NB4 (cell line): ENCODE results near the gene ZFP42.
"Not testable (repeated sequence)": the region's sequence is repeated elsewhere in the genome, so short reads cannot be mapped to it uniquely, and the experiment has no call there.

Experiments
- CTCF ChIP-seq: IDR thresholded peaks from one replicate; pipeline ENCODE4 v1.5.1; 2012; ENCODE audit warnings: low read depth, low read length
- MAX ChIP-seq: IDR thresholded peaks from 2 replicates; pipeline ENCODE4 v1.6.1; 2011; ENCODE audit warnings: low read depth, low read length
- POLR2A ChIP-seq: IDR thresholded peaks from 2 replicates; pipeline ENCODE4 v1.6.1; 2011; ENCODE audit warnings: mild to moderate bottlenecking; ENCODE audit not compliant: insufficient read length; ENCODE audit errors: extremely low read depth

GRCh38 chr4:187997991-187998390 lies 2.4 kb downstream of the ZFP42 start:
- TF ChIP-seq POLR2A, CTCF, MAX: not testable (repeated sequence)
